ENCODE measurements around the gene RPAP2.
"Not testable (repeated sequence)": the region's sequence is repeated elsewhere in the genome, so short reads cannot be mapped to it uniquely, and the experiment has no call there.

Gene RPAP2

DNA sequence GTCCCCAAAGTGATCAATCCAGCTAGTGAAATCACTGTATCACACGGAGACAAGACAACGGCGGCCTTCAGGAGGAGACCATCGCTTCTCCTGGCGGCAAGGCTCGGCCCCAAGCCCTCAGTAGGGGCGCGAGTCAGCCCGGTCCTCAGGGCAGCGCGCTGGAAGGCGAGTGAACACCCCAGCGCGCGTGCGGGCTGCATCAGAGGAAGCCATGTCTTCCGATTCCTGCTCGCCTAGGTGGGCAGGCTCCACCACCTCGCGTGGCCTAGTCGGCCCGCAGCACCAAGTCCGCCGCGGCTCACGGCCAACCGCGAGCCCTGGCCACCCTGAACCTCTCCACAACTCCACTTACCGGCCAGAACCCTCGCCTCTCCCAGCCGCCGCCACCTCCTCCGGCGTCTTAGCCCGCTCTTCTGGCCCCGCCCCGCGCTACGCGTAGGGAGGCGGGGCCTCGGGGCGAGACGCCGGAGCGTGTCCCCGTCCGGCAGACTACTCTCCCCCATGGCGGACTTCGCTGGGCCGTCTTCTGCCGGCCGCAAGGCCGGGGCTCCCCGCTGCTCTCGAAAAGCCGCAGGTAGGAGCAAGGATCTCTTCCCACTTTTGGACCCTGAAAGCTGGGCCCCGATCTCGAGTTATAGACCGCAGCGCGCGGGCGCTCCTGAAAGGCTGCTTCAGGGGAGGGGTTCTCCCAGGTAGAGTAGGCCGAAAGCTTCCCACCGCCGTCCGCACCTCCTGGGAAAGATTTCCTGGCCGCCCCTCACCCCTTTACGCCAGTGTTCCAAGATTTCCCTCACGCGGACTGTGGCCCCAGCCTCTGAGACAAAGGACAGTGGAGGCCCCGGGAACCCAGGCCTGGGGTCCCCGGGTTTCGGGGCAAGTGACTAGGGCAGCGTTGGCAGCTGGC is at the start of gene RPAP2, which contains the start of gene GLMN:
Gene RPAP2 (plus strand): TSS at position 487 of the 904 bp plus-strand sequence. CDS start 15 bp downstream, at position 502.
Gene GLMN (minus strand): TSS at position 415 of the 904 bp plus-strand sequence. CDS start 988 bp downstream, outside the sequence.
- DNase-seq = peak; percentile 77

- not testable (repeated sequence) for DNase-seq
Observed at GRCh38 chr1:92254714-92255113, 44.1 kb upstream of the RPAP2 start.

DNA sequence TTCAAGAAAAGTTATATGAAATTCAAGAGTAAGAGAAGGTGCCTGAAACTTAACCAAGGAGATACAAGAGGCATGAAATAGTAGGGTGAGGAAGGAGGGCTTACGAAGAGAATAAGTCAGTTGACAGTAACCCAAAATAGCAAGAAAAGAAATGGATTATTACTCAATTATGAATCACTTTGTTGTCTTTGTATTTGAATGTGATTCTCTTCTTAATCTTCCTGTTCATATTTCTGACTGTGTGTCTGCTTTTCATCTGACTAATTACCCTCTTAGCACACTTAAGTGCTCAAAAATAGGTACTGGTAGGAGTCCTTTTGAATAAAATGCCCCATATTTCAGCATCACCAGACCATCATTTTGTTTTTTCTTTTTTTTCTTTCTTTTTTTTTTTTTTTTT is 39.5 kb upstream of the RPAP2 start:
- no peak for DNase-seq

GRCh38 chr1:92262516-92262915 is 36.3 kb upstream of the RPAP2 start:
- no peak for DNase-seq

DNA sequence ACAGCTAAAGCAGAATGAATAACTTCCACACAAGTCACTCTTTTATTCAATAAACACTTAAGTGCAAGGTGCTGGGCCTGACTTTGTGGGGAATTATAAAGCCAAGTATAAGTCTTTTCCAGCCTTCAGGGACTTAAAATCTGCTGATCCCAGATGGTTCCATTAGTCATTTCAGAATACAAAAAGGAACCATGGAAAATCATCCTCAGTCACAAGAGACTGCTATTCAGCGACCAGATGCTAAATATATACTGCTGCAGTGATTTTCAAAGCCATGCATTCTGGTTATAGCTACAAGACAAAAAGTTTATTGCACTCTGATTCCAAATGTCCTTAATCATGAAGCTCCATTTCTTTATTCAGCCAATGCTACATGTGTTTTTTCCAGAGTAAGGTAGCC is 25.8 kb upstream of the RPAP2 start:
- DNase-seq = no peak

- DNase-seq = no peak
Observed at GRCh38 chr1:92274939-92275338, 23.9 kb upstream of the RPAP2 start.

GRCh38 chr1:92276082-92276481 is 22.8 kb upstream of the RPAP2 start:
- no peak for DNase-seq

DNA sequence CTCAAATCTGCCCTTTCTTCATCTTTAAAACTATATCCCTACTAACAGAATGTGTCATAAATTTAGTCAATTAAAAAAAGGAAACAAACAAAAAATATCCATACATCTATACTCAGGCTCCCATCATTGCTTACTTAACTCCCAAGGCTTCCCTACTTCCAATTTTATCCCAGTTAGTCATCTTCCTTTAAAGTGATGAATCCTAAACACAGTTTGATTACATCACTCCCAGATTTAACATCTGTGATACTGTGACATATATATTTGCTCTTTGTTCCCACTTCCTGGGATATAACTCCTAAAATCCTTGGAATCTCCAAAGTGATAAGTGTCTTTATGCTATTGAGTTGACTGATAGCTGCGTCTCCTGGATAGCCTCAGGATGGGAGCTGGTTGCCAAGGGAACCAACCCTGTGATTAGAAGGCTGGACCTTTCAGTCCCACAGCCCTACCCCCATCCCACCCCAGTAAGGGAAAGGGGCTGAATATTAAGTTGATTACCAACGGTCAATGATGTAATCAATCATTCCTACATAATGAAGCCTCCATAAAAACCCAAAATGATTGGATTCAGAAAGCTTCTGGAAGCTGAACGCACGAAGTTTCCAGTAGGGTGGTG is 21.6 kb upstream of the RPAP2 start:
- no peak for DNase-seq

DNA sequence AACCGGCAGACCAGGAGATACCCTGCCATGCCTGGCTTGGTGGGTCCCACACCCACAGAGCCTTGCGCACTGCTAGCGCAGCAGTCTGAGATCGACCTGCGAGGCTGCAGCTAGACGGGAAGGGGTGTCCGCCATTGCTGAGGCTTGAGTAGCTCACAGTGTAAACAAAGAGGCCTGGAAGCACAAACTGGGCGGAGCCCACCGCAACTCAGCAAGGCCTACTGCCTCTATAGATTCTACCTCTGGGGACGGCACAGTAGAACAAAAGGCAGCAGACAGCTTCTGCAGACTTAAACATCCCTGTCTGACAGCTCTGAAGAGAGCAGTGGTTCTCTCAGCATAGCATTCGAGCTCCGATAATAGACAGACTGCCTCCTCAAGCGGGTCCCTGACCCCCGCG is 19.1 kb upstream of the RPAP2 start:
- not testable (repeated sequence) for DNase-seq

DNA sequence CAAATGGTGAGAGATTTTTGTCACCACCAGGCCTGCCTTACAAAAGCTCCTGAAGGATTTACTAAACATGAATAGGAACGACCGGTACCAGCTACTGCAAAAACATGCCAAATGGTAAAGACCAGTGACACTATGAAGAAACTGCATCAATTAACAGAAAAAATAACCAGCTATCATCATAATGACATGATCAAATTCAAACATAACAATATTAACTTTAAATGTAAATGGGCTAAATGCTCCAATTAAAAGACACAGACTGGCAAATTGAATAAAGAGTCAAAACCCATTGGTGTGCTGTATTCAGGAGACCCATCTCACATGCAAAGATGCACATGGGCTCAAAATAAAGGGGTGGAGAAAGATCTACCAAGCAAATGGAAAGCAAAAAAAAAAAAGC is 17.4 kb upstream of the RPAP2 start:
- not testable (repeated sequence) for DNase-seq

DNA sequence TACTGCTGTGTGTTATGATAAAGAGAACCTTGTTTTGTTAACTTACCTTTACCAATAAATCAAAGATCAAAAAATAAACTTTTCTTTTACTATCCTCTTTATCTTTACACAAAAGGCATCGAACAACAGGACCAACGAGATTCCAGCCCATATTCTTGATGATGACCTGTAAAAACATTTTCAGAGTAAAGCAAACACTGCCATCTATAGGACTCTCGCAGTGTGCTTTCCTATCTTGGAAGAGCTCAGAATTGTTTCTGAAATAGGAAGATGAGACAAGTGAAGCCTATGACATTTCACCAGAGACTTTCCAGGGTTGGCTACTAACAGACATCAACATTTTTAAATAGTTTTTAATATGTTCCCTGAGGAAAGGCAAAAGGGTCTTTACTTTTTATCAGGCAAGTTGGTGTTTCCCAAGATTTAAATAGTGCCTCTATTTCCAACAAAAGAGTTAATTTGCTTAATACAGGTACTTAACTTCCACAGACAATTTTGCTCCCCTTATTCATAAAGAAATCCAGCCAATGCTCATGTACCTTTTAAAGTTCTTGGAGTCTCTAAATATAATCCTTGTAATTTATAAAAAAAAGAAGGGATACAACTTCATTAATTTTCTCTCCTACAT is 7.4 kb upstream of the RPAP2 start:
- peak; percentile 7 for DNase-seq

DNA sequence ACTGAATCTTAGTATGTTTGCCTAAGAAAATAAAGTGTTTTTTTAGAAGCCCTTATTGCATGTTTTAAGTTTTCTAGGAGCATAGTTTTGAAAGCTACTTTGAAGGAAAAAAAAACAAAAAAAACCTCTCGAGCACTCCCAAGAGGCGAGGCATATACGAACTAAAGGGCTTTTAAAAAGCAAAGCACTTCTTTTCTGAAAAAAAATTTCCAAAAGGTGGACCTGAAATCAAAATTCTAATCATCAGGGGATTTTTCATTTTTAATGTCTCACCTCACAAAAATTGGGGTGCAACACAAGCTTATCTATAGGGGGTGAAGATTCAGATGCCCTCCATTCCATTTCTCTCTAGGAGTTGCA is 666 bp upstream of the RPAP2 start:
- no peak for DNase-seq

DNA sequence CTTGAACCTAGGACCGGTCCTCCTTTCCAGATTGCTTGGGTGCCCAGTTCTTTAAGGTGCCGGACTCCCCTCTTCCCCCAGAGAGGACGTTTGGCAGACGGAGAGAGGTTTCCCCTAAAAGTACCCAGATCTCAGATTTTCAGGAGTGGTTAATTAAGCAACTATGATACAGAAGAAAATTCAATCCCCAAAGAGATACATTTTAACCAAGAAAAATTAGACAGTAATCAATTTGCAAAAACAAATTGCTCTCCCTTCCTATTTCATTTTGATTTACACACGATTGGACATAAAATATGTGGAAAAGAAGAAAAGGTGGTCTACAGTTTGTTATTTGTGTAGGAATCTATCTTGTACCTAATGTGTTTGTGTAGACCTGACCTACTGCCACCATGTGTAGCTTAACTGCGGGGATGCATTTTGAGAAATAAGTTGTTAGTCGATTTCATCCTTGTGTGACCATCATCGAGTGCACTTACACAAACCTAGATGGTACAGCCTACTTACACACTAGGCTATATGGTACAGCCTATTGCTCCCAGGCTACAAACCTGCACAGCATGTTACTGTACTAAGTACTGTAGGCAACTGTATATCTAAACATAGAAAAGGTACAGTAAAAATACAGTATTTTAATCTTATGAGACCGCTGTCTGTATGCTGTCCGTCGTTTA is 755 bp downstream of the RPAP2 start:
- DNase-seq = no peak

DNA sequence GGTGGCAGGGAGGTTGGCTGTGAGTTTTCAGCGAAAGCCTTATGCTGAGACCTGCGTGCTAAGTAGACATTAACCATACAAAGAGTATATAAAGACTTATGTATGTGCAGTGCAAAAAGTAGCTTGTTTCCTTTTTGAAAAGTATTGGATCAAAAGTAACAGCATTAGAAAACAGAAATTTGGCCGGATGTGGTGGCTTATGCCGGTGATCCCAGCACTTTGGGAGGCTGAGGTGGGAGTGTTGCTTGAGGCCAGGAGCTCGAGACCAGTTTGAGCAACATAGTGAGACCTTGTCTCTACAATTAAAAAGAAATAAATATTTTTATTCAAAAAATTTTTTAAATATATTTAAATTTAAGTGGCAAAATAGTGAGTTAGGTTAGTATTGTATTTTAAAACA is 2.2 kb downstream of the RPAP2 start:
- DNase-seq = no peak

DNA sequence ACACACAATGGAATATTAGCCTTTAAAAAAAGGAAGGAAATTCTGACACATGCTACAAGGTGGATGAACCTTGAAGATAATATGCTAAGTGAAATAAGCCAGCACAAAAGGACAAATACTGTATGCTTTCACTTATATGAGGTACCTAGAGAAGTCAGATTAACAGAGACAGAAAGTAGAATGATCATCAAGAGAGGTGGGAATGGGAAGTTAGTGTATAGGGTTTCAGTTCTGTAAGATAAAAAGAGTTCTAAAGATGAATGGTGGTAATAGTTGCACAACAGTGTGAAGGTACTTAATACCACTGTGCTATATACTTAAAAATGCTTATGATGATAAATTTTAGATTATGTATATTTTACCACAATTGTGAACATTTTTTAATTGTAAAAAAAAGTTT is 7.2 kb downstream of the RPAP2 start:
- no peak for DNase-seq

- no peak for DNase-seq
Observed at GRCh38 chr1:92307980-92308379, 9.1 kb downstream of the RPAP2 start.

- DNase-seq = no peak
Observed at GRCh38 chr1:92310185-92310597, 11.3 kb downstream of the RPAP2 start.

GRCh38 chr1:92314024-92314423 is 15.2 kb downstream of the RPAP2 start:
- no peak for DNase-seq

- peak; percentile 57 for DNase-seq
Observed at GRCh38 chr1:92315766-92316599, 17.1 kb downstream of the RPAP2 start.

- DNase-seq = no peak
Observed at GRCh38 chr1:92317836-92318493, 19.1 kb downstream of the RPAP2 start.

All from CD4-positive, alpha-beta T cell treated with Interleukin-6 for 4 hours (primary cell).